ENCODE results near the gene MCOLN2. TPM values are rescaled to one million over a fixed set of nuclear protein-coding genes. Genes with fewer than 3 reads are reported as not detected.
A peak's percentile ranks its signal among the peaks of the same experiment; 100 is the strongest.

MCOLN2 gene
- total and polyA plus RNA-seq, 2 of the 4 experiments (the other 2 are of a cell fraction): 0.43 to 0.54 TPM

GRCh38 chr1:84997667-84998600, 1.0 kb upstream of the MCOLN2 start:
- ATAC-seq (ENCODE audit: low read depth) (peak; percentile 56), DNase-seq (peak; percentile 1)
- Histone ChIP-seq H3K27me3 (ENCODE audit: control insufficient read depth, insufficient read depth, low read length) (peaks cover 57% of the 10 kb centered on the region), H3K18ac (ENCODE audit: low read depth, low read length) (no peak overlapping the region), H3K9ac (ENCODE audit: low read depth, low read length) (no peak overlapping the region), H3K4ac (ENCODE audit: low read depth, low read length) (no peak overlapping the region), H3K79me1 (ENCODE audit: low read depth in 1 of 2, low read length in 2 of 2) (no peaks in the 10 kb centered on the region), H2AK5ac (ENCODE audit: low read depth, low read length) (no peak overlapping the region), H3K14ac (replicated peaks; ENCODE audit: low read depth, low read length) (no peak overlapping the region), H3K27ac (ENCODE audit: insufficient read depth, low read length) (no peak overlapping the region), H3K4me2 (ENCODE audit: low read depth, low read length) (peak overlapping the region; percentile 76), H3K36me3 (ENCODE audit: control insufficient read depth, insufficient read depth, low read length) (no peaks in the 10 kb centered on the region), H3K9me3 (ENCODE audit: control insufficient read depth, insufficient read depth, low read length) (peaks cover 1% of the 10 kb centered on the region; the same call in 1 of the 2 replicates), H2BK20ac (ENCODE audit: low read depth, low read length) (no peak overlapping the region), H2BK15ac (ENCODE audit: low read depth, low read length) (no peak overlapping the region), H2AK9ac (replicated peaks; ENCODE audit: low read depth, low read length, poor library complexity) (no peak overlapping the region), H3K9me1 (ENCODE audit: insufficient read depth, low read length) (no peaks in the 10 kb centered on the region), H4K8ac (ENCODE audit: low read depth in 2 of 2, low read length in 2 of 2) (no peak overlapping the region), H4K20me1 (ENCODE audit: insufficient read depth, low read length) (no peaks in the 10 kb centered on the region), H2BK5ac (ENCODE audit: low read depth, low read length, poor library complexity, severe bottlenecking) (no peak overlapping the region), H3K4me1 (ENCODE audit: control insufficient read depth, insufficient read depth, low read length) (peaks cover 2% of the 10 kb centered on the region; the same call in 1 of the 2 replicates), H3K4me3 (ENCODE audit: insufficient read depth, low read depth, low read length) (peak overlapping the region; percentile 8; the same call in 1 of the 2 replicates), H2BK120ac (ENCODE audit: low read depth, low read length) (no peak overlapping the region), H3K23ac (ENCODE audit: low read depth, low read length) (no peak overlapping the region), H2AFZ (replicated peaks; ENCODE audit: low read length, poor library complexity) (peak overlapping the region; percentile 77), H3K56ac (ENCODE audit: extremely low read depth, insufficient read depth, low read length) (no peak overlapping the region), H4K91ac (ENCODE audit: insufficient read depth, low read depth, low read length) (no peak overlapping the region), H4K5ac (ENCODE audit: low read depth, low read length) (no peak overlapping the region)
- intact Hi-C loops (cut with micrococcal nuclease) (no loop called here), dilution Hi-C loops (cut with HindIII; ENCODE audit: low sequenced_read_pairs, unreplicated experiment) (no loop called here), in situ Hi-C loops (cut with MboI; ENCODE audit: low sequenced_read_pairs) (no loop called here)
- ChIA-PET POLR2A (ENCODE audit: unreplicated experiment) (no interaction called here), CTCF (no interaction called here)
- BruUV-seq (replicated peaks): no TSS peak
- WGBS, 2 experiments (ENCODE audit: extremely low coverage in 2 of 2, insufficient read length in 1 of 2): 1% methylated on average over 21 of the region's 58 CpGs; no CpG with 5 or more reads in 1 of the 2 experiments
- TF ChIP-seq SMC3 (IDR thresholded peaks at IDR 0.05; ENCODE audit: low read depth, low read length) (no peak), ELK1 (IDR thresholded peaks at IDR 0.05; ENCODE audit: borderline replicate concordance, low read depth, low read length) (no peak), POLR2A (IDR thresholded peaks at IDR 0.05; ENCODE audit: low read depth, low read length) (no peak), RAD21 (IDR thresholded peaks at IDR 0.05; ENCODE audit: low read length) (no peak), RCOR1 (IDR thresholded peaks at IDR 0.05; ENCODE audit: insufficient replicate concordance, low read length) (no peak), BHLHE40 (IDR thresholded peaks at IDR 0.05; ENCODE audit: low read depth, low read length) (no peak), FOS (IDR thresholded peaks at IDR 0.05; ENCODE audit: low read depth, low read length) (no peak), NFE2L2 (IDR thresholded peaks at IDR 0.05; ENCODE audit: low read depth, low read length) (no peak), MAFK (IDR thresholded peaks at IDR 0.05; ENCODE audit: low read depth, low read length) (no peak), MAZ (IDR thresholded peaks at IDR 0.05; ENCODE audit: borderline replicate concordance, low read depth, low read length) (no peak), USF2 (IDR thresholded peaks at IDR 0.05; ENCODE audit: low read depth, low read length) (no peak), RFX5 (IDR thresholded peaks at IDR 0.05; ENCODE audit: low read depth, low read length) (no peak), CEBPB (IDR thresholded peaks at IDR 0.05; ENCODE audit: low read depth, low read length) (no peak), MXI1 (IDR thresholded peaks at IDR 0.05; ENCODE audit: borderline replicate concordance, low read depth, low read length) (no peak), CHD1 (IDR thresholded peaks at IDR 0.05; ENCODE audit: low read depth, low read length) (no peak)

Data from IMR-90 (cell line).